Activated B cell treated with CpG ODN at 0.5 μM for 24 hours (primary cell): ENCODE data around the gene AKT3. TPM values are rescaled to one million over a fixed set of nuclear protein-coding genes. Genes with fewer than 3 reads are reported as not detected.
"Not testable (repeated sequence)": the region's sequence is repeated elsewhere in the genome, so short reads cannot be mapped to it uniquely, and the experiment has no call there.

Experiments
- ATAC-seq: fragments of 200-7000 bp; cut with Tn5 transposase; one replicate; pipeline ENCODE4 v1.10.0; 2021; ENCODE audit warnings: low read depth, mild to moderate bottlenecking, moderate library complexity
- CTCF ChIA-PET: fragments of 350-600 bp; sonication (Branson Sonifier 250); formaldehyde crosslinking; loops from one replicate; lab custom pipeline; 2021; ENCODE audit warnings: antibody characterized with exemption; lab: Charles Lee
- POLR2A ChIA-PET: fragments of 350-600 bp; sonication (Branson Sonifier 250); formaldehyde crosslinking; loops from one replicate; lab custom pipeline; 2021; ENCODE audit warnings: antibody characterized with exemption; lab: Charles Lee
- DNase-seq: peaks from one replicate; pipeline ENCODE4 v3.0.0; 2022
- H3K27ac Mint-ChIP-seq: one replicate; pipeline ENCODE4 v1.8.0; 2020; ENCODE audit warnings: mixed read lengths
- H3K27me3 Mint-ChIP-seq: one replicate; pipeline ENCODE4 v1.8.0; 2021; ENCODE audit warnings: mixed read lengths
- H3K36me3 Mint-ChIP-seq: one replicate; pipeline ENCODE4 v1.8.0; 2021; ENCODE audit warnings: low read depth, mixed read lengths
- H3K4me1 Mint-ChIP-seq: one replicate; pipeline ENCODE4 v1.8.0; 2021; ENCODE audit warnings: mixed read lengths
- H3K4me3 Mint-ChIP-seq: one replicate; pipeline ENCODE4 v1.8.0; 2020; ENCODE audit warnings: mild to moderate bottlenecking, mixed read lengths
- H3K9me3 Mint-ChIP-seq: one replicate; pipeline ENCODE4 v1.8.0; 2020; ENCODE audit warnings: mixed read lengths
- intact Hi-C: fragments of 100-400 bp; cut with micrococcal nuclease; formaldehyde crosslinking; loops from one replicate; pipeline ENCODE4 v1.15.1; 2024
- total RNA-seq: library from RNA; stranded (reverse); gene quantifications from 2 replicates; pipeline ENCODE4 v1.2.3, GENCODE V29; 2022
- TF ChIP-seq, protein P1 (sequence below): fragments of 200-600 bp; IDR thresholded peaks from one replicate; pipeline ENCODE4 v1.8.0; 2022; ENCODE audit warnings: antibody characterized with exemption, mild to moderate bottlenecking

AKT3 gene
- total RNA-seq, 1 donor from 2014 or later: 63.3 TPM

DNA sequence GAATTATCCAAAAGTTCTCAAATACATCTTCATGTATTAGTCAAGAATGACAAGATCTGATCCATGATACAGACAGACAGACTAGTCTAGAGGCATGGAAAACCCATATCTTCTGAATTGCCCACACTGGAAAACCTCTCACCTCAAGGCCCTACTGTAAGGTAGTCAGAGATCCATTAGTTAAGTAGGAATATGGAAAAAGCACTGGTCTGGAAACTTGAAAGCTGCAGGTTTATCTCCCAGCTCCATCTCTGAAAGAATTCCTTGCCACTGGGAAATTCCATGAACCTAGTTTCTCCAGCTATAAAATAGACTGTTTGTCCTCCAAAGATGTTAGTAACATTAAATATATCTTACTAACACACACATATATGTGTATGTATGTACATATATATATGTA lies 169.2 kb downstream of the AKT3 start:
- CTCF ChIA-PET: no interaction called here
- H3K36me3 Mint-ChIP-seq: peaks cover 30% of the 10 kb centered on the region

DNA sequence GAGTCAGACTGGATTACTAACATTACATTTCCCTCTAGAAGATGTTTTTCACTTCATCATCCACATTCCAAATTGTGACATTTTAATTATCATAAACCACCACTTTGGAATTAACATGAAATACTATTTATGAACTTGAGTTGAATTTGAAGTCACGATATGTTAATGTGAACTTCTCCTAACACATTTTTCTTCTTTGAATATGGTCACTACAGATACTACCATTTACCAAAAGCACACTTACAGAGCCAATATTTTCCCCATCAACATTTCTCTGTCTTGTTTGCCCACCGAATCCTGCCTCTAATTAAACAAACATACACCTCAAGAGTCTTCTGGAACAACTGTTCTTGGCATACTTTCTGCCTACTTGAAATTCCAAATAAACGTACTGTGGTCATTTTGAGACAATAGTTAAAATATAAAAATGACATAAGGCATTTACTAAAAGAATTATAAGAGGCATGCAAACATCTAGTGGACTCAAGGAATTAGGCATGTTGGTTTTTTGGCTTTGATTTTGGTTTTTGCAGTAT lies 177.4 kb downstream of the AKT3 start:
- H3K36me3 Mint-ChIP-seq: peaks cover 22% of the 10 kb centered on the region
- no peaks in the 10 kb centered on the region for H3K27me3 Mint-ChIP-seq
- H3K4me1 Mint-ChIP-seq: no peaks in the 10 kb centered on the region
- intact Hi-C loops: no loop called here
- ATAC-seq (no peak), DNase-seq (no peak)
- TF ChIP-seq, protein P1, sequence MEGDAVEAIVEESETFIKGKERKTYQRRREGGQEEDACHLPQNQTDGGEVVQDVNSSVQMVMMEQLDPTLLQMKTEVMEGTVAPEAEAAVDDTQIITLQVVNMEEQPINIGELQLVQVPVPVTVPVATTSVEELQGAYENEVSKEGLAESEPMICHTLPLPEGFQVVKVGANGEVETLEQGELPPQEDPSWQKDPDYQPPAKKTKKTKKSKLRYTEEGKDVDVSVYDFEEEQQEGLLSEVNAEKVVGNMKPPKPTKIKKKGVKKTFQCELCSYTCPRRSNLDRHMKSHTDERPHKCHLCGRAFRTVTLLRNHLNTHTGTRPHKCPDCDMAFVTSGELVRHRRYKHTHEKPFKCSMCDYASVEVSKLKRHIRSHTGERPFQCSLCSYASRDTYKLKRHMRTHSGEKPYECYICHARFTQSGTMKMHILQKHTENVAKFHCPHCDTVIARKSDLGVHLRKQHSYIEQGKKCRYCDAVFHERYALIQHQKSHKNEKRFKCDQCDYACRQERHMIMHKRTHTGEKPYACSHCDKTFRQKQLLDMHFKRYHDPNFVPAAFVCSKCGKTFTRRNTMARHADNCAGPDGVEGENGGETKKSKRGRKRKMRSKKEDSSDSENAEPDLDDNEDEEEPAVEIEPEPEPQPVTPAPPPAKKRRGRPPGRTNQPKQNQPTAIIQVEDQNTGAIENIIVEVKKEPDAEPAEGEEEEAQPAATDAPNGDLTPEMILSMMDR: no peak
- H3K27ac Mint-ChIP-seq: no peak overlapping the region
- POLR2A ChIA-PET: no interaction called here
- H3K4me3 Mint-ChIP-seq: no peak overlapping the region
- CTCF ChIA-PET: interaction anchor here (0.5 kb wide), 1 partner anchor 164 kb away, joined by 4 read pairs; no protein-coding TSS in a partner anchor
- H3K9me3 Mint-ChIP-seq: no peaks in the 10 kb centered on the region

More for the DNA sequence above, 169.2 kb downstream of the AKT3 start:
- POLR2A ChIA-PET: no interaction called here
- TF ChIP-seq, protein P1: no peak
- DNase-seq: no peak
- Mint-ChIP-seq H3K9me3 (no peaks in the 10 kb centered on the region), H3K4me3 (no peak overlapping the region), H3K27me3 (no peaks in the 10 kb centered on the region), H3K27ac (no peak overlapping the region), H3K4me1 (no peaks in the 10 kb centered on the region)
- intact Hi-C loops: no loop called here
- no peak for ATAC-seq

DNA sequence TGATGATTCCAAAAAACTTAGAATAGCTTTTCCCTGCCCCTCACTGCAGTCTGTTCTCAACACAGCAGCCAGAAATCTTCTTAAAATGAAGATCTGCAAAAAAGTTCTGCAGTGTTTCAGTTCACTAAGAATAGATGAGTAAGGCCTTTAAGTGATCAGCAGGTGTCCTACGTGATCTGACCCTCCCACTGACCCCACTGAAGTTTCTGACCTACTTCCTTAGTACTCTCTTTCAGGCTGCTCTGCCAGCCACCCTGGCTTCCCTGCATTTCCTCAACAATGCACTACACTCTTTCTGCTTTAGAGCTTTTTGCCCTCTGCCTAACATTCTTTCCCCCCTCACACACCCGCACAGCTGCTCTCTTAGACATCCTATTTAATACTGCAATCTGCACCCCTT lies 182.5 kb downstream of the AKT3 start:
- DNase-seq (no peak), ATAC-seq (no peak)
- Mint-ChIP-seq H3K36me3 (peaks cover 28% of the 10 kb centered on the region), H3K4me3 (no peak overlapping the region), H3K4me1 (no peaks in the 10 kb centered on the region), H3K27me3 (no peaks in the 10 kb centered on the region), H3K9me3 (no peaks in the 10 kb centered on the region), H3K27ac (no peak overlapping the region)
- intact Hi-C loops: no loop called here
- TF ChIP-seq, protein P1: no peak
- POLR2A ChIA-PET: no interaction called here
- CTCF ChIA-PET: no interaction called here

DNA sequence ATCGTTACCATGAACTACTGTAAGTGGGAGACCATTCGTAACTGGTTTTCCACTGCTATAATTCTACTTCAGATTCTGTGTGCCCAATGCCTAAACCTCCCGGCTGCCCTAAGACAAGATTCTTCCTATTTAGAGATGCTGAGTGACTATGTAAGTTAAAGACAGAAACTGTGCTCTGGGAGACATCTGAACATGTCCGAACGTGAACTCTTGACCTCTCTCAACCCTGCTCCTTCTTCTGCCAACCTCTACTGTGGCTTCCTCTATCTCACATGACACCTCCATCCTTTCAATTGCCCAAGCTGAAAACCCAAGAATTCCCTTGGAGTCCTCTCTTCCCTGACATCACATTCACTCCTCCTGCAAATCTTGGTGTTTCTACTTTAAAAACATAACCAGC lies 182.9 kb downstream of the AKT3 start:
- DNase-seq (no peak), ATAC-seq (no peak)
- POLR2A ChIA-PET: no interaction called here
- intact Hi-C loops: no loop called here
- CTCF ChIA-PET: no interaction called here
- TF ChIP-seq, protein P1: no peak
- no peaks in the 10 kb centered on the region for H3K4me1 Mint-ChIP-seq
- no peak overlapping the region for H3K4me3 Mint-ChIP-seq
- no peaks in the 10 kb centered on the region for H3K27me3 Mint-ChIP-seq
- no peak overlapping the region for H3K27ac Mint-ChIP-seq
- peaks cover 29% of the 10 kb centered on the region for H3K36me3 Mint-ChIP-seq
- H3K9me3 Mint-ChIP-seq: no peaks in the 10 kb centered on the region

DNA sequence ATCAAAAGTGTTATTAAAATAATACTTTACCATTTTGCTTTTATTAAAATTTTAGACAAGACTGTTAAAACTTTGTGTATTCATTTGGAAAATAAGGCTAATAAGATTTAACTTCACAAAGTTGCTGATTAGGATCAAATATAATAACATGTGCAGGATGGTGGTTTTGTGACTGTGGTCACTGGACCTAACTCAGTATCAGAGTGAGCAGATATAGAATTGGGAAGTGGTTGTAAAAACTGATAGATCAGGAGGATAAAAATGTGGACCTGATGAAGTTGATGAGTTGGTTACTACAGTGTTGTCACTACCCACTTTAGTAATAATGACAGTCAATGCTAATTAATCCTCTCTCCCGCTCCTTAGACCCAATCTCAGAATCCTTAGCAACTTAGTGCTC lies 186.4 kb downstream of the AKT3 start:
- POLR2A ChIA-PET: no interaction called here
- TF ChIP-seq, protein P1: no peak
- intact Hi-C loops: no loop called here
- Mint-ChIP-seq H3K4me1 (no peaks in the 10 kb centered on the region), H3K27ac (no peak overlapping the region), H3K27me3 (no peaks in the 10 kb centered on the region), H3K4me3 (no peak overlapping the region), H3K9me3 (no peaks in the 10 kb centered on the region), H3K36me3 (peaks cover 33% of the 10 kb centered on the region)
- DNase-seq: no peak
- CTCF ChIA-PET: no interaction called here
- no peak for ATAC-seq

DNA sequence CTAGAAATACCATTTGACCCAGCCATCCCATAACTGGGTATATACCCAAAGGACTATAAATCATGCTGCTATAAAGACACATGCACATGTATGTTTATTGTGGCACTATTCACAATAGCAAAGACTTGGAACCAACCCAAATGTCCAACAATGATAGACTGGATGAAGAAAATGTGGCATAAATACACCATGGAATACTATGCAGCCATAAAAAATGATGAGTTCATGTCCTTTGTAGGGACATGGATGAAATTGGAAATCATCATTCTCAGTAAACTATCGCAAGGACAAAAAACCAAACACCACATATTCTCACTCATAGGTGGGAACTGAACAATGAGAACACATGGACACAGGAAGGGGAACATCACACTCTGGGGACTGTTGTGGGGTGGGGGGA lies 187.9 kb downstream of the AKT3 start:
- ATAC-seq, H3K27ac Mint-ChIP-seq, H3K9me3 Mint-ChIP-seq, CTCF ChIA-PET, H3K27me3 Mint-ChIP-seq, POLR2A ChIA-PET, intact Hi-C loops, H3K4me3 Mint-ChIP-seq, H3K4me1 Mint-ChIP-seq, DNase-seq: not testable (repeated sequence)
- peaks cover 37% of the 10 kb centered on the region for H3K36me3 Mint-ChIP-seq
